Measurements from ENCODE around the gene B3GAT2.

The B3GAT2 gene

DNA sequence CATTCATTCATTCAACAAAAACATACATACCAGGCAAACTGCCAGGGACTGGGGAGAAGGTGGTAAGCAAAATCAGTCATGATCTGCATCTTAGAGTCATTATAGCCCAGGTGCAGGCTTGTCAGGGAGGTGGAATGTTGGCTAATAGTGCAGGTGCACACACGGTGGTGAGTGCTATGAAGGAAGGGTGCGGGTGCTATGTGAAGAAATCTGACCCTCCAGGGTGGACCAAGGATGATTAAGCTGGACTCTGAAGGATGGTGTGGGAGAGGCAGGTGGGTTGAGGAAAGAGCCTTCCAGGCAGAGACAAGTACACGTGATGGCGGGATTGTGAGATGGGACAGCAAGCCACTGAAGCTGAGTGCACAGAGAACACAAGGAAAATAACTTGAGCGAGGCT lies 77.4 kb downstream of the B3GAT2 start:
- H3K4me3 ChIP-seq (ENCODE audit: low read length in 2 of 2), result no peak overlapping the region
- H3K36me3 ChIP-seq (replicated peaks in 1 of 2; ENCODE audit: control insufficient read depth in 2 of 2, insufficient read depth in 2 of 2, low read length in 2 of 2), result no peaks in the 10 kb centered on the region
- H3K4ac ChIP-seq (ENCODE audit: low read length), result no peak overlapping the region
- no peak overlapping the region for H2BK120ac ChIP-seq (ENCODE audit: low read depth, low read length)
- H3K4me2 ChIP-seq (ENCODE audit: insufficient read depth, low read length, poor library complexity, severe bottlenecking), result no peak overlapping the region
- H3K79me1 ChIP-seq (ENCODE audit: low read depth, low read length), result no peaks in the 10 kb centered on the region
- no peak for DNase-seq (ENCODE audit: low spot score)
- WGBS, 2 donors (ENCODE audit: extremely low coverage in 2 of 2, insufficient read length in 2 of 2, insufficient replicate concordance in 1 of 2), result no CpG with 5 or more reads among the region's 5 CpGs
- no peak overlapping the region for H2AK5ac ChIP-seq (ENCODE audit: low read depth, low read length)
- H3K23ac ChIP-seq (ENCODE audit: low read depth, low read length, poor library complexity), result no peak overlapping the region
- H3K27ac ChIP-seq (replicated peaks; ENCODE audit: low read length), result no peak overlapping the region
- H2BK12ac ChIP-seq (ENCODE audit: low read length), result no peak overlapping the region
- no peak overlapping the region for H2BK5ac ChIP-seq (ENCODE audit: low read length)
- H4K8ac ChIP-seq (ENCODE audit: low read depth, low read length), result no peak overlapping the region
- H4K91ac ChIP-seq (ENCODE audit: low read depth, low read length, poor library complexity), result no peak overlapping the region
- no peak overlapping the region for H2BK15ac ChIP-seq (ENCODE audit: low read length)
- H3K14ac ChIP-seq (ENCODE audit: low read length), result no peak overlapping the region
- no peak overlapping the region for H2AFZ ChIP-seq (ENCODE audit: low read length)
- peaks cover 0 to 3% of the 10 kb centered on the region in 2 donors for H3K9me3 ChIP-seq (replicated peaks in 1 of 2; ENCODE audit: control insufficient read depth in 2 of 2, insufficient read depth in 1 of 2, low read depth in 1 of 2, low read length in 2 of 2)
- no peak overlapping the region for H3K9ac ChIP-seq (ENCODE audit: low read depth, low read length, poor library complexity)
- no peaks in the 10 kb centered on the region for H3K27me3 ChIP-seq (ENCODE audit: control insufficient read depth in 3 of 3, insufficient read depth in 3 of 3, low read depth in 1 of 3, low read length in 3 of 3)
- no peaks in the 10 kb centered on the region for H3K4me1 ChIP-seq (ENCODE audit: control insufficient read depth in 2 of 2, insufficient read depth in 1 of 2, low read depth in 1 of 2, low read length in 2 of 2)
- no peak overlapping the region for H3K18ac ChIP-seq (ENCODE audit: low read length)

DNA sequence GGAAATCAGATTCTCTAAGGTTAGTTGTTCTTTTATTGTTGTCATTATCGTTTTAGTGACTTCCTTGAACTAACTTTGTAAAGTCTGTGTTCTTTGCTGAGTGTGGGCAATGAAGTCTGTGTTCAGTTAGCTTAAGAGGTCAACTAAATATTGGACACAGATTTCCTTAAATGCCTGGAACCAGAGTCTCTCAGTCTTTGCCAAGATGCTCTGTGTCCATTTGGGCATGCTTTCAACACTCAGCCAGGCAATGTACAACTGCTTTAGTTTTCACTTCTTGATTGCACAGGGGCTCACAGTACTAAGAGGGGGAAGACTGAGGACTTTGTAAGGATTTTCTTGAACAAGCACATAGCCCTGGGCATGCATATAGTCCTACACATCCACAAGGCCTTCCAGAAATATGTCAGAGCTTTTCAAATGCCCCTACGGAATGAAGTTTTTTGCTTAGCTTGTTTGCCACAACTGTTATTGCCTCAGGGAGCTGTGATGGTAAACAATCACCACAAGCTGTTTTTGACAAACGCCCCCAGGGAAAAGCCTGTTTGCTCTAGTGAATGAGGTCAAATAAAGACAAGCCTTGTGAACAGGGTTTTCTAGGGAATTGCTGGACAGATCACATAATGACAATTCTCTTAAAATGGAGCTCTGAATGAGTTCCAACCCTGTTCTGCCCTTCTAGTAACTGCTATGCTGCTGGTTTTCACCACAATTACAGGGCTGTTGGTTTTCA lies 82.5 kb downstream of the B3GAT2 start:
- no peak for DNase-seq (ENCODE audit: low spot score)
- peaks cover 0 to 10% of the 10 kb centered on the region in 2 donors for H3K9me3 ChIP-seq (replicated peaks in 1 of 2; ENCODE audit: control insufficient read depth in 2 of 2, insufficient read depth in 1 of 2, low read depth in 1 of 2, low read length in 2 of 2)
- WGBS, 2 donors (ENCODE audit: extremely low coverage in 2 of 2, insufficient read length in 2 of 2, insufficient replicate concordance in 1 of 2), result no CpG with 5 or more reads among the region's 3 CpGs

GRCh38 chr6:70872469-70872868 lies 84.4 kb downstream of the B3GAT2 start:
- H2AK5ac ChIP-seq (ENCODE audit: low read depth, low read length), result no peak overlapping the region
- H3K4ac ChIP-seq (ENCODE audit: low read length), result no peak overlapping the region
- WGBS, 2 donors (ENCODE audit: extremely low coverage in 2 of 2, insufficient read length in 2 of 2, insufficient replicate concordance in 1 of 2), result no CpG with 5 or more reads among the region's 2 CpGs
- H2AFZ ChIP-seq (ENCODE audit: low read length), result no peak overlapping the region
- no peaks in the 10 kb centered on the region for H3K27me3 ChIP-seq (ENCODE audit: control insufficient read depth in 3 of 3, insufficient read depth in 3 of 3, low read depth in 1 of 3, low read length in 3 of 3)
- H2BK12ac ChIP-seq (ENCODE audit: low read length), result no peak overlapping the region
- no peaks in the 10 kb centered on the region for H3K4me1 ChIP-seq (ENCODE audit: control insufficient read depth in 2 of 2, insufficient read depth in 1 of 2, low read depth in 1 of 2, low read length in 2 of 2)
- no peaks in the 10 kb centered on the region for H3K79me1 ChIP-seq (ENCODE audit: low read depth, low read length)
- no peak overlapping the region for H3K27ac ChIP-seq (replicated peaks; ENCODE audit: low read length)
- no peak overlapping the region for H4K8ac ChIP-seq (ENCODE audit: low read depth, low read length)
- H3K4me3 ChIP-seq (ENCODE audit: low read length in 2 of 2), result no peak overlapping the region
- H2BK120ac ChIP-seq (ENCODE audit: low read depth, low read length), result no peak overlapping the region
- no peak overlapping the region for H3K4me2 ChIP-seq (ENCODE audit: insufficient read depth, low read length, poor library complexity, severe bottlenecking)
- peaks cover 0 to 7% of the 10 kb centered on the region in 2 donors for H3K9me3 ChIP-seq (replicated peaks in 1 of 2; ENCODE audit: control insufficient read depth in 2 of 2, insufficient read depth in 1 of 2, low read depth in 1 of 2, low read length in 2 of 2)
- H3K23ac ChIP-seq (ENCODE audit: low read depth, low read length, poor library complexity), result no peak overlapping the region
- no peaks in the 10 kb centered on the region for H3K36me3 ChIP-seq (replicated peaks in 1 of 2; ENCODE audit: control insufficient read depth in 2 of 2, insufficient read depth in 2 of 2, low read length in 2 of 2)
- no peak overlapping the region for H3K9ac ChIP-seq (ENCODE audit: low read depth, low read length, poor library complexity)
- H3K18ac ChIP-seq (ENCODE audit: low read length), result no peak overlapping the region
- H2BK15ac ChIP-seq (ENCODE audit: low read length), result no peak overlapping the region
- H2BK5ac ChIP-seq (ENCODE audit: low read length), result no peak overlapping the region
- no peak overlapping the region for H3K14ac ChIP-seq (ENCODE audit: low read length)
- no peak overlapping the region for H4K91ac ChIP-seq (ENCODE audit: low read depth, low read length, poor library complexity)
- no peak for DNase-seq (ENCODE audit: low spot score)

More for the DNA sequence above, 82.5 kb downstream of the B3GAT2 start:
- Histone ChIP-seq H2BK120ac (ENCODE audit: low read depth, low read length) (no peak overlapping the region), H3K4me3 (ENCODE audit: low read length in 2 of 2) (no peak overlapping the region), H3K14ac (ENCODE audit: low read length) (no peak overlapping the region), H3K23ac (ENCODE audit: low read depth, low read length, poor library complexity) (no peak overlapping the region), H3K27ac (replicated peaks; ENCODE audit: low read length) (no peak overlapping the region), H4K91ac (ENCODE audit: low read depth, low read length, poor library complexity) (no peak overlapping the region), H2BK12ac (ENCODE audit: low read length) (no peak overlapping the region), H2AK5ac (ENCODE audit: low read depth, low read length) (no peak overlapping the region), H3K79me1 (ENCODE audit: low read depth, low read length) (no peaks in the 10 kb centered on the region), H3K4me1 (ENCODE audit: control insufficient read depth in 2 of 2, insufficient read depth in 1 of 2, low read depth in 1 of 2, low read length in 2 of 2) (no peaks in the 10 kb centered on the region), H4K8ac (ENCODE audit: low read depth, low read length) (no peak overlapping the region), H3K9ac (ENCODE audit: low read depth, low read length, poor library complexity) (no peak overlapping the region), H3K18ac (ENCODE audit: low read length) (no peak overlapping the region), H2BK15ac (ENCODE audit: low read length) (no peak overlapping the region), H2AFZ (ENCODE audit: low read length) (no peak overlapping the region), H2BK5ac (ENCODE audit: low read length) (no peak overlapping the region), H3K4me2 (ENCODE audit: insufficient read depth, low read length, poor library complexity, severe bottlenecking) (no peak overlapping the region), H3K36me3 (replicated peaks in 1 of 2; ENCODE audit: control insufficient read depth in 2 of 2, insufficient read depth in 2 of 2, low read length in 2 of 2) (no peaks in the 10 kb centered on the region), H3K27me3 (ENCODE audit: control insufficient read depth in 3 of 3, insufficient read depth in 3 of 3, low read depth in 1 of 3, low read length in 3 of 3) (no peaks in the 10 kb centered on the region), H3K4ac (ENCODE audit: low read length) (no peak overlapping the region)

GRCh38 chr6:70864401-70864800 lies 92.5 kb downstream of the B3GAT2 start:
- Histone ChIP-seq H3K27me3 (ENCODE audit: control insufficient read depth in 3 of 3, insufficient read depth in 3 of 3, low read depth in 1 of 3, low read length in 3 of 3) (no peaks in the 10 kb centered on the region), H2AK5ac (ENCODE audit: low read depth, low read length) (no peak overlapping the region), H2BK5ac (ENCODE audit: low read length) (no peak overlapping the region), H2BK12ac (ENCODE audit: low read length) (no peak overlapping the region), H2BK15ac (ENCODE audit: low read length) (no peak overlapping the region), H3K36me3 (replicated peaks in 1 of 2; ENCODE audit: control insufficient read depth in 2 of 2, insufficient read depth in 2 of 2, low read length in 2 of 2) (peaks cover 0 to 16% of the 10 kb centered on the region in 2 donors), H4K91ac (ENCODE audit: low read depth, low read length, poor library complexity) (no peak overlapping the region), H3K9me3 (replicated peaks in 1 of 2; ENCODE audit: control insufficient read depth in 2 of 2, insufficient read depth in 1 of 2, low read depth in 1 of 2, low read length in 2 of 2) (peaks cover 0 to 5% of the 10 kb centered on the region in 2 donors), H3K4me2 (ENCODE audit: insufficient read depth, low read length, poor library complexity, severe bottlenecking) (no peak overlapping the region), H3K4me1 (ENCODE audit: control insufficient read depth in 2 of 2, insufficient read depth in 1 of 2, low read depth in 1 of 2, low read length in 2 of 2) (peaks cover 7 to 14% of the 10 kb centered on the region in 2 donors), H3K79me1 (ENCODE audit: low read depth, low read length) (no peaks in the 10 kb centered on the region), H3K27ac (replicated peaks; ENCODE audit: low read length) (peak overlapping the region; percentile 62), H4K8ac (ENCODE audit: low read depth, low read length) (no peak overlapping the region), H3K18ac (ENCODE audit: low read length) (no peak overlapping the region), H2BK120ac (ENCODE audit: low read depth, low read length) (no peak overlapping the region), H3K14ac (ENCODE audit: low read length) (no peak overlapping the region), H3K4me3 (ENCODE audit: low read length in 2 of 2) (no peak overlapping the region), H2AFZ (ENCODE audit: low read length) (no peak overlapping the region), H3K23ac (ENCODE audit: low read depth, low read length, poor library complexity) (no peak overlapping the region), H3K9ac (ENCODE audit: low read depth, low read length, poor library complexity) (no peak overlapping the region), H3K4ac (ENCODE audit: low read length) (no peak overlapping the region)
- DNase-seq (ENCODE audit: low spot score), result peak; percentile 23
- no CpG with 5 or more reads among the region's 3 CpGs for WGBS, 2 donors (ENCODE audit: extremely low coverage in 2 of 2, insufficient read length in 2 of 2, insufficient replicate concordance in 1 of 2)
